Astrocyte (in vitro differentiated cells and primary cell): ENCODE data around the gene TERF2IP.

ENCODE experiments used
- CTCF ChIP-seq: IDR thresholded peaks from 2 replicates; pipeline ENCODE4 v1.5.1; 2011; ENCODE audit warnings: low read depth, mild to moderate bottlenecking, inconsistent platforms, low read length, moderate library complexity; ENCODE audit not compliant: insufficient read depth
- EZH2 ChIP-seq: IDR thresholded peaks from 2 replicates; pipeline ENCODE4 v1.6.1; 2012; ENCODE audit warnings: mild to moderate bottlenecking, low read length, inconsistent platforms; ENCODE audit not compliant: insufficient read depth

GRCh38 chr16:75697571-75697970, 50.0 kb downstream of the TERF2IP start:
- TF ChIP-seq CTCF (no peak), EZH2 (no peak)
